K562 (cell line): ENCODE data around the gene TNFRSF18. TPM values are rescaled to one million over a fixed set of nuclear protein-coding genes. Genes with fewer than 3 reads are reported as not detected.
A peak's percentile ranks its signal among the peaks of the same experiment; 100 is the strongest.

ENCODE experiments used
- ATAC-seq: fragments of 200-7000 bp; cut with Tn5 transposase; 3 replicates; pipeline ENCODE4 v1.9.1; 2020; ENCODE audit warnings: moderate library complexity
- BruUV-seq: library from RNA; stranded (reverse); fragments of 400-500 nt; replicated peaks from 2 replicates; lab custom pipeline; 2021; lab: Mats Ljungman, UMichigan
- CTCF ChIA-PET: fragments of 300-600 bp; formaldehyde crosslinking; extraction: SDS; loops from one replicate; lab custom pipeline; 2021; ENCODE audit warnings: low intra/inter-chr PET ratio; lab: Yijun Ruan, JAX
- POLR2A ChIA-PET: fragments of 300-600, 350-650 bp; sonication (Branson Sonifier 250); formaldehyde crosslinking; extraction: SDS; loops from one replicate; lab custom pipeline; 2021; ENCODE audit warnings: antibody characterized with exemption, inconsistent platforms; lab: Yijun Ruan, JAX
- DNase-seq, 4 experiments: peaks; one replicate each; pipeline versions ENCODE4 v3.0.0 to v3.0.0-alpha.2; 2011 to 2018; ENCODE audit warnings: low spot score in 3 of 4, mixed read lengths in 3 of 4; ENCODE audit errors: extremely low read depth in 1 of 4
- FAIRE-seq: peaks from 2 replicates; lab custom pipeline; 2011; peaks lifted over from hg19 to GRCh38; lab: Jason Lieb, UNC
- H2AFZ ChIP-seq: 2 replicates; pipeline ENCODE4 v1.6.0; 2011; ENCODE audit warnings: low read depth, low read length, control low read depth, inconsistent platforms
- H3K27ac ChIP-seq: fragments of 200-600 bp; 3 replicates; pipeline ENCODE4 v1.8.0; 2011; ENCODE audit warnings: low read depth, mild to moderate bottlenecking, control low read depth, inconsistent platforms, low read length, moderate library complexity, mixed read lengths; ENCODE audit errors: extremely low read depth
- H3K27me3 ChIP-seq, 2 experiments: fragments of 300-600 bp in 1 of 2; 2 replicates in 1 of 2; 3 replicates in 1 of 2; pipeline versions ENCODE4 v1.6.0 to v1.8.0; 2011; ENCODE audit warnings: inconsistent platforms in 2 of 2, low read length in 2 of 2, mild to moderate bottlenecking in 1 of 2, mixed read lengths in 1 of 2, moderate library complexity in 1 of 2; ENCODE audit not compliant: control insufficient read depth in 2 of 2, insufficient read depth in 2 of 2
- H3K36me3 ChIP-seq: fragments of 300-600 bp; 3 replicates; pipeline ENCODE4 v1.8.0; 2011; ENCODE audit warnings: mild to moderate bottlenecking, low read length, inconsistent platforms; ENCODE audit not compliant: control insufficient read depth, insufficient read depth
- H3K4me1 ChIP-seq, 2 experiments: fragments of 200-600 bp in 1 of 2; replicated peaks in 1 of 2; 2 replicates in 1 of 2; 3 replicates in 1 of 2; pipeline versions ENCODE4 v1.5.1 to v1.8.0; 2011; ENCODE audit warnings: inconsistent platforms in 2 of 2, low read length in 2 of 2, mild to moderate bottlenecking in 1 of 2, mixed read lengths in 1 of 2, moderate library complexity in 1 of 2; ENCODE audit not compliant: control insufficient read depth in 2 of 2, insufficient read depth in 2 of 2
- H3K4me2 ChIP-seq: 2 replicates; pipeline ENCODE4 v1.6.1; 2011; ENCODE audit warnings: low read length, control low read depth, inconsistent platforms, mixed read lengths; ENCODE audit not compliant: insufficient read depth
- H3K4me3 ChIP-seq: fragments of 200-600 bp; sonication (generic), shearing (Covaris generic); 2 replicates; pipeline ENCODE4 v1.5.1; 2016; ENCODE audit warnings: control low read depth, inconsistent platforms
- H3K79me2 ChIP-seq: fragments of 200-600 bp; 3 replicates; pipeline ENCODE4 v1.8.0; 2011; ENCODE audit warnings: low read length, inconsistent platforms; ENCODE audit not compliant: control insufficient read depth, insufficient read depth
- H3K9ac ChIP-seq, 2 experiments: 2 replicates each; pipeline versions ENCODE4 v1.6.0 to v1.6.1; 2011; ENCODE audit warnings: low read depth in 2 of 2, low read length in 2 of 2, control low read depth in 1 of 2, inconsistent platforms in 1 of 2, mild to moderate bottlenecking in 1 of 2, mixed read lengths in 1 of 2; ENCODE audit not compliant: insufficient read depth in 1 of 2
- H3K9me1 ChIP-seq: one replicate; pipeline ENCODE4 v1.6.0; 2011; ENCODE audit warnings: inconsistent platforms, mild to moderate bottlenecking, low read length, moderate library complexity; ENCODE audit not compliant: control insufficient read depth, insufficient read depth
- H3K9me3 ChIP-seq: replicated peaks from 2 replicates; pipeline ENCODE4 v1.5.1; 2011; ENCODE audit warnings: low read depth, low read length, inconsistent platforms; ENCODE audit not compliant: control insufficient read depth, insufficient read depth
- H4K20me1 ChIP-seq: replicated peaks from 2 replicates; pipeline ENCODE4 v1.6.1; 2011; ENCODE audit warnings: low read length, inconsistent platforms, mixed read lengths; ENCODE audit not compliant: control insufficient read depth, insufficient read depth
- CBX3 ChIP-seq, 2 experiments: IDR thresholded peaks; 1 replicate in 1 of 2; 2 replicates in 1 of 2; pipeline ENCODE4 v1.6.1; 2012; ENCODE audit warnings: inconsistent platforms in 2 of 2, low read length in 2 of 2, borderline replicate concordance in 1 of 2, control low read depth in 1 of 2
- CUX1 ChIP-seq: fragments of 200-800 bp; sonication (Bioruptor generic); IDR thresholded peaks from 2 replicates; pipeline ENCODE4 v1.6.1; 2016; ENCODE audit warnings: missing genetic modification characterization, missing compliant biosample characterization
- ETS2 ChIP-seq: IDR thresholded peaks from 2 replicates; pipeline ENCODE4 v1.6.1; 2016; ENCODE audit warnings: borderline replicate concordance, missing genetic modification characterization, mild to moderate bottlenecking, moderate library complexity, missing compliant biosample characterization; ENCODE audit not compliant: poor library complexity, severe bottlenecking
- GTF2A2 ChIP-seq: IDR thresholded peaks from 2 replicates; pipeline ENCODE4 v1.6.1; 2016; ENCODE audit warnings: mild to moderate bottlenecking, missing genetic modification characterization, missing compliant biosample characterization
- HMG20B ChIP-seq: fragments of 250-450 bp; sonication (Bioruptor Pico); IDR thresholded peaks from 2 replicates; pipeline ENCODE4 v1.5.0; 2021; ENCODE audit warnings: mild to moderate bottlenecking
- RBFOX2 ChIP-seq: fragments of 200-400 bp; formaldehyde crosslinking; IDR thresholded peaks from 2 replicates; pipeline ENCODE4 v1.6.1; 2017; ENCODE audit warnings: low read depth, mild to moderate bottlenecking, low read length, moderate library complexity
- SREBF1 ChIP-seq: fragments of 150-350 bp; IDR thresholded peaks from 2 replicates; pipeline ENCODE4 v1.6.1; 2014; ENCODE audit warnings: antibody characterized with exemption, low read depth, low read length, borderline replicate concordance
- TBL1XR1 ChIP-seq, 2 experiments: IDR thresholded peaks; 2 replicates each; pipeline ENCODE4 v1.6.1; 2012; ENCODE audit warnings: improper control_type of control experiment in 2 of 2, low read length in 2 of 2, mild to moderate bottlenecking in 1 of 2
- THRAP3 ChIP-seq: fragments of 450-650 bp; IDR thresholded peaks from 2 replicates; pipeline ENCODE4 v1.6.1; 2016; ENCODE audit warnings: mild to moderate bottlenecking, inconsistent platforms, borderline replicate concordance
- TRIM24 ChIP-seq, 2 experiments: fragments of 450-650 bp; IDR thresholded peaks; 2 replicates each; pipeline ENCODE4 v1.6.1; 2016
- ZNF589 ChIP-seq: fragments of 200-800 bp; sonication (Bioruptor generic); IDR thresholded peaks from 2 replicates; pipeline ENCODE4 v1.6.1; 2016; ENCODE audit warnings: low read depth, missing genetic modification characterization, missing compliant biosample characterization
- WGBS: fragments of 100-300 bp; shearing (Covaris generic); methylation state at CpG from one replicate; pipeline ENCODE4 v1.1.6; 2016; ENCODE audit warnings: low coverage, mixed read lengths; ENCODE audit not compliant: insufficient coverage; ENCODE audit errors: missing lambda C conversion rate; 5-methylcytosine and 5-hydroxymethylcytosine counted together
- in situ Hi-C: fragments of 300-500 bp; cut with MboI; formaldehyde crosslinking; loops from 4 replicates; pipeline ENCODE4 v1.15.0; 2018; ENCODE audit warnings: inconsistent platforms, mixed read lengths
- intact Hi-C: fragments of 100-400 bp; cut with micrococcal nuclease; formaldehyde crosslinking; loops from 2 replicates; pipeline ENCODE4 v1.14.2; 2022
- polyA plus RNA-seq, 8 experiments: library from polyadenylated mRNA; depleted of rRNA in 4 of 8; stranded (reverse) in 5 of 8; unstranded in 3 of 8; fragments of >200 nt; fragmentation: Nextera tagmentation in 2 of 8; fragmentation: Illumina TruSeq in 1 of 8; extraction: Ambion mirVana in 2 of 8; extraction: Trizol in 1 of 8; gene quantifications; 2 replicates each; pipeline versions ENCODE4 v1.2.1 to v1.2.3, GENCODE V29; 2011 to 2014; ENCODE audit warnings: inconsistent platforms in 1 of 8, missing spikeins in 1 of 8
- total RNA-seq, 7 experiments: library from RNA; depleted of rRNA in 6 of 7; stranded (reverse); fragments of >200 nt in 6 of 7; fragmentation: Illumina TruSeq in 2 of 7; extraction: Trizol in 2 of 7; gene quantifications; 2 replicates each; pipeline versions ENCODE4 v1.2.1 to v1.2.3, GENCODE V29; 2011 to 2021; ENCODE audit warnings: low replicate concordance in 1 of 7
- TF ChIP-seq, protein P1 (sequence below): fragments of 250-450 bp; sonication (Bioruptor Pico); IDR thresholded peaks from 2 replicates; pipeline ENCODE4 v1.9.0; 2021; ENCODE audit warnings: mild to moderate bottlenecking
- TF ChIP-seq, protein P2 (sequence below), 3 experiments: fragments of 200-800 bp in 1 of 3; sonication (Bioruptor generic) in 1 of 3; sonication (generic) in 1 of 3; formaldehyde crosslinking in 1 of 3; IDR thresholded peaks; 2 replicates each; pipeline versions ENCODE4 v1.6.1 to v1.8.0; 2016 to 2022; ENCODE audit warnings: mild to moderate bottlenecking in 2 of 3, missing compliant biosample characterization in 2 of 3, missing genetic modification characterization in 2 of 3, missing genetic modification reagents in 1 of 3

Gene TNFRSF18
- total and polyA plus RNA-seq, 9 of the 15 experiments (the other 6 are each of a cell fraction or from before 2014, with no cell fraction given): 0.24 to 0.27 TPM; not detected in 7

GRCh38 chr1:1232796-1233566, 26.6 kb upstream of the TNFRSF18 start:
- peaks cover 6 to 84% of the 10 kb centered on the region in 2 experiments; a peak in 4 of 5 replicates for H3K4me1 ChIP-seq
- in situ Hi-C loops (no loop called here), intact Hi-C loops (loop anchor here (5.0 kb wide), 1 partner anchor 111 kb away; no protein-coding TSS in a partner anchor)
- CTCF ChIA-PET: no interaction called here
- no peaks in the 10 kb centered on the region for H3K27me3 ChIP-seq
- no peak overlapping the region for H2AFZ ChIP-seq
- ATAC-seq (no peak), DNase-seq (peak in 1 of 4 experiments; percentile 53), FAIRE-seq (no peak)
- H3K79me2 ChIP-seq: peaks cover 66% of the 10 kb centered on the region
- no peaks in the 10 kb centered on the region for H4K20me1 ChIP-seq
- peak overlapping the region in 1 of 2 experiments; percentile 92; a peak in 2 of 4 replicates for H3K9ac ChIP-seq
- WGBS: 97% methylated on average over 68 of the region's 98 CpGs
- H3K4me2 ChIP-seq: peak overlapping the region; percentile 59
- peaks cover 9% of the 10 kb centered on the region for H3K9me3 ChIP-seq
- no TSS peak for BruUV-seq
- no peak overlapping the region for H3K4me3 ChIP-seq
- peaks cover 37% of the 10 kb centered on the region; the same call in 2 of the 3 replicates for H3K36me3 ChIP-seq
- no peaks in the 10 kb centered on the region for H3K9me1 ChIP-seq
- peak overlapping the region; percentile 87 for H3K27ac ChIP-seq
- POLR2A ChIA-PET: interaction anchor here (1.1 kb wide), 1 partner anchor 115 kb away, joined by 3 read pairs; no protein-coding TSS in a partner anchor
- TF ChIP-seq GTF2A2 (tag): 0 out of 2 replicates have a peak, but pooled peaks have one; percentile 23
- TF ChIP-seq ZNF589: no peak
- TF ChIP-seq, protein P1, sequence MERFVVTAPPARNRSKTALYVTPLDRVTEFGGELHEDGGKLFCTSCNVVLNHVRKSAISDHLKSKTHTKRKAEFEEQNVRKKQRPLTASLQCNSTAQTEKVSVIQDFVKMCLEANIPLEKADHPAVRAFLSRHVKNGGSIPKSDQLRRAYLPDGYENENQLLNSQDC (CRISPR knock-in tag): no peak
- TF ChIP-seq RBFOX2: peak; percentile 66
- no peak for TF ChIP-seq TBL1XR1 (IDR thresholded peaks at IDR 0.05; ENCODE audit: low read length in 2 of 2)
- peak in 1 of 2 experiments; percentile 10; a peak in 1 of 3 replicates for TF ChIP-seq CBX3 (IDR thresholded peaks at IDR 0.05; ENCODE audit: borderline replicate concordance in 1 of 2, low read length in 2 of 2)
- TF ChIP-seq ETS2 (tag): no peak
- no peak for TF ChIP-seq SREBF1
- TF ChIP-seq, protein P2, sequence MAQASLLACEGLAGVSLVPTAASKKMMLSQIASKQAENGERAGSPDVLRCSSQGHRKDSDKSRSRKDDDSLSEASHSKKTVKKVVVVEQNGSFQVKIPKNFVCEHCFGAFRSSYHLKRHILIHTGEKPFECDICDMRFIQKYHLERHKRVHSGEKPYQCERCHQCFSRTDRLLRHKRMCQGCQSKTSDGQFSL (CRISPR knock-in tag; IDR thresholded peaks at IDR 0.05): peak; percentile 71; the same call in 1 of the 2 replicates
- TF ChIP-seq, protein P2 (tag; IDR thresholded peaks at IDR 0.05): peak; percentile 12 to 51; a peak in 1 of 4 replicates
- no peak for TF ChIP-seq THRAP3
- no peak for TF ChIP-seq HMG20B (CRISPR knock-in tag)
- no peak for TF ChIP-seq TRIM24 (IDR thresholded peaks at IDR 0.05)
- TF ChIP-seq CUX1 (CRISPR knock-in tag): no peak
